ENCODE data around the gene MID1. TPM values are rescaled to one million over a fixed set of nuclear protein-coding genes. Genes with fewer than 3 reads are reported as not detected.

MID1 gene
- total RNA-seq, 1 experiment from 2014 or later = 32.4 TPM

- intact Hi-C loops (cut with micrococcal nuclease; ENCODE audit: unreplicated experiment) = no loop called here
- POLR2A ChIA-PET = no interaction called here
- no TSS peak for BruUV-seq (replicated peaks)
- no peaks in the 10 kb centered on the region for H3K9me3 ChIP-seq (ENCODE audit: control insufficient read depth, insufficient read depth, low read depth, low read length)
- H3K27me3 ChIP-seq (ENCODE audit: control insufficient read depth, insufficient read depth, low read length) = no peaks in the 10 kb centered on the region
- ATAC-seq (no peak), DNase-seq (ENCODE audit: low read depth, low spot score) (no peak)
- no peak overlapping the region for H3K4me3 ChIP-seq (ENCODE audit: low read depth in 2 of 2, low read length in 2 of 2)
- in situ Hi-C loops (cut with HindIII; ENCODE audit: low pct_unique_long_range_greater_than_20kb, low sequenced_read_pairs) = no loop called here
- TF ChIP-seq REST (IDR thresholded peaks at IDR 0.05; ENCODE audit: insufficient read depth in 1 of 2, low read depth in 2 of 2, low read length in 1 of 2) = no peak
- no peak for TF ChIP-seq SIN3A (IDR thresholded peaks at IDR 0.05; ENCODE audit: borderline replicate concordance, insufficient read depth, low read depth, low read length)
- TF ChIP-seq CTCF (IDR thresholded peaks at IDR 0.05) = no peak
- TF ChIP-seq POLR2AphosphoS5 (IDR thresholded peaks at IDR 0.05; ENCODE audit: low read depth, low read length) = no peak
- TF ChIP-seq TCF7L2 (IDR thresholded peaks at IDR 0.05; ENCODE audit: low read depth, low read length) = no peak
- CTCF ChIA-PET = no interaction called here
- no peaks in the 10 kb centered on the region for H3K4me1 ChIP-seq (ENCODE audit: control insufficient read depth, insufficient read depth, low read length)
- H3K27ac ChIP-seq (ENCODE audit: low read length) = no peak overlapping the region
- no peaks in the 10 kb centered on the region; the same call in 1 of the 2 replicates for H3K36me3 ChIP-seq (ENCODE audit: control insufficient read depth, insufficient read depth, low read length)
These were observed 145.9 kb downstream of the MID1 start for GRCh38 chrX:10474510-10474909.

- CTCF ChIA-PET = no interaction called here
- intact Hi-C loops (cut with micrococcal nuclease; ENCODE audit: unreplicated experiment) = no loop called here
These were observed 149.0 kb downstream of the MID1 start for GRCh38 chrX:10471418-10471817.

More at GRCh38 chrX:10471418-10471817, 149.0 kb downstream of the MID1 start:
- no peak for DNase-seq (ENCODE audit: low read depth, low spot score)
- no peaks in the 10 kb centered on the region for H3K27me3 ChIP-seq (ENCODE audit: control insufficient read depth, insufficient read depth, low read length)
- TF ChIP-seq TCF7L2 (IDR thresholded peaks at IDR 0.05; ENCODE audit: low read depth, low read length) = no peak
- no peak for TF ChIP-seq CTCF (IDR thresholded peaks at IDR 0.05)
- no peak for TF ChIP-seq REST (IDR thresholded peaks at IDR 0.05; ENCODE audit: insufficient read depth in 1 of 2, low read depth in 2 of 2, low read length in 1 of 2)
- TF ChIP-seq POLR2AphosphoS5 (IDR thresholded peaks at IDR 0.05; ENCODE audit: low read depth, low read length) = no peak
- no peak for TF ChIP-seq SIN3A (IDR thresholded peaks at IDR 0.05; ENCODE audit: borderline replicate concordance, insufficient read depth, low read depth, low read length)
- no TSS peak for BruUV-seq (replicated peaks)
- H3K9me3 ChIP-seq (ENCODE audit: control insufficient read depth, insufficient read depth, low read depth, low read length) = no peaks in the 10 kb centered on the region
- H3K4me1 ChIP-seq (ENCODE audit: control insufficient read depth, insufficient read depth, low read length) = no peaks in the 10 kb centered on the region
- H3K36me3 ChIP-seq (ENCODE audit: control insufficient read depth, insufficient read depth, low read length) = peaks cover 2% of the 10 kb centered on the region; the same call in 1 of the 2 replicates
- no peak overlapping the region for H3K27ac ChIP-seq (ENCODE audit: low read length)
- in situ Hi-C loops (cut with HindIII; ENCODE audit: low pct_unique_long_range_greater_than_20kb, low sequenced_read_pairs) = no loop called here
- no peak for ATAC-seq
- H3K4me3 ChIP-seq (ENCODE audit: low read depth in 2 of 2, low read length in 2 of 2) = no peak overlapping the region
- POLR2A ChIA-PET = no interaction called here
